Uterus (tissue), 2 donors: ENCODE results near the gene CACNA1E.

Experiments used
- POLR2A ChIP-seq, 2 donors: fragments of 450-650 bp; IDR thresholded peaks; one replicate each; pipeline ENCODE4 v1.6.1; 2016; ENCODE audit warnings: antibody characterized with exemption in 2 of 2, mild to moderate bottlenecking in 1 of 2, moderate library complexity in 1 of 2
- TF ChIP-seq, protein P1 (sequence below), 4 experiments: fragments of 200-600 bp in 2 of 4; fragments of 450-650 bp in 2 of 4; sonication (generic) in 2 of 4; IDR thresholded peaks; one replicate each; pipeline ENCODE4 v1.5.1; 2016 to 2019; ENCODE audit warnings: antibody characterized with exemption in 4 of 4, mild to moderate bottlenecking in 2 of 4, moderate library complexity in 1 of 4

DNA sequence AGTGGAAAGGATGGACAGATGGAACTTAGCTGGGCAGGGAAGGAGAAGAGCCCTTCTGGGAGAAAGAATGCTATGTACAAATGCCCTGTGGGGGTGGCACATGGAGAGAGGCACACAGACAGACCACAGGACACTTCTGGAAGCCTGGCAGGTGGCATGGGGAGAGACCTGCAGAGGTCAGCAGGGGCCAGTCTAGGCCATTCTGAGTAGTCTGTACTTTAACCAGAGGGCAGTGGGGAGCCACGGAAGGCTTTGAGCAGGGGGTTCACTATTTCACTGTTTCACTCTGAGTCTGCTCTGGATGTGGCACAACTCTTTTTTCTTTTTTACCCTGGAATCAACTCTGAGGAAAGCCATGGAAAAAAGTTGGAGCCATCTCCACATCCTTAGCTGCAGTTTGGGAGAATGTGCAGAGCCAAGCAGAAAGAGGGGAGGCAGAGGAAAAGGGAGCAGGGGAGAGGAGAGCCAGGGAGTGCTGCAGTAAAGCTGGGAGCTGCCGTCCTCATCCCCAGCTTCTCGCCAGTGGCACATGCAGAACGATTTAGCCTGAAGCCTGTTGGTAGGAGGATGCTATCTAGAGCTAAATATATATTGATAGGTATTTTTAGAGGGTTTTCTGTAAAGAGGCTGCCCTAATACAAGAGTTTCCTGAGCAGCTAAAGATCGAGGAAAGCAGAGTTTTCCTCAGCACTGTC is 34.0 kb downstream of the CACNA1E start:
- TF ChIP-seq, protein P1, sequence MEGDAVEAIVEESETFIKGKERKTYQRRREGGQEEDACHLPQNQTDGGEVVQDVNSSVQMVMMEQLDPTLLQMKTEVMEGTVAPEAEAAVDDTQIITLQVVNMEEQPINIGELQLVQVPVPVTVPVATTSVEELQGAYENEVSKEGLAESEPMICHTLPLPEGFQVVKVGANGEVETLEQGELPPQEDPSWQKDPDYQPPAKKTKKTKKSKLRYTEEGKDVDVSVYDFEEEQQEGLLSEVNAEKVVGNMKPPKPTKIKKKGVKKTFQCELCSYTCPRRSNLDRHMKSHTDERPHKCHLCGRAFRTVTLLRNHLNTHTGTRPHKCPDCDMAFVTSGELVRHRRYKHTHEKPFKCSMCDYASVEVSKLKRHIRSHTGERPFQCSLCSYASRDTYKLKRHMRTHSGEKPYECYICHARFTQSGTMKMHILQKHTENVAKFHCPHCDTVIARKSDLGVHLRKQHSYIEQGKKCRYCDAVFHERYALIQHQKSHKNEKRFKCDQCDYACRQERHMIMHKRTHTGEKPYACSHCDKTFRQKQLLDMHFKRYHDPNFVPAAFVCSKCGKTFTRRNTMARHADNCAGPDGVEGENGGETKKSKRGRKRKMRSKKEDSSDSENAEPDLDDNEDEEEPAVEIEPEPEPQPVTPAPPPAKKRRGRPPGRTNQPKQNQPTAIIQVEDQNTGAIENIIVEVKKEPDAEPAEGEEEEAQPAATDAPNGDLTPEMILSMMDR (IDR thresholded peaks at IDR 0.05) = no peak
- no peak for TF ChIP-seq POLR2A (IDR thresholded peaks at IDR 0.05)
